ENCODE data around the gene FOXJ2.
"Not testable (repeated sequence)": the region's sequence is repeated elsewhere in the genome, so short reads cannot be mapped to it uniquely, and the experiment has no call there.

The FOXJ2 gene

DNA sequence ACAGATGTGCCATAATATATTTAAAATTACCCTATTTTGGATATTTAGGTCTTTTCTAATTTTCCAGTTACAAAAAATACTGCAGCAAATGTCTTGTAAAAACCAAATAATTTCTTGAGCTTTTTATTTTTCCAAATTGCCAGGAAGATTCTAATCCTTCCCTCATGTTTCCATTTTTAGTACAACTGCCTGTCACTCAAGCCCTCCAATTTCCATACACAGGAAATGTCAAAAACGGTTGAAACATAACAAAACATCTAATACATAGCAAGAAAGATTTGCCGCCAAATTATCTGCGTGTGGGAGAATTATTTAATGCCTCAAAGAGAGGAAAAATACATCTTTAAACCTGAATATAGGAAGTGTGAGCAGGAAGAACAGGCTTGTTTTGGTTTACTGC is 2.3 kb upstream of the FOXJ2 start:
- no peak for DNase-seq (ENCODE audit: low spot score)

DNA sequence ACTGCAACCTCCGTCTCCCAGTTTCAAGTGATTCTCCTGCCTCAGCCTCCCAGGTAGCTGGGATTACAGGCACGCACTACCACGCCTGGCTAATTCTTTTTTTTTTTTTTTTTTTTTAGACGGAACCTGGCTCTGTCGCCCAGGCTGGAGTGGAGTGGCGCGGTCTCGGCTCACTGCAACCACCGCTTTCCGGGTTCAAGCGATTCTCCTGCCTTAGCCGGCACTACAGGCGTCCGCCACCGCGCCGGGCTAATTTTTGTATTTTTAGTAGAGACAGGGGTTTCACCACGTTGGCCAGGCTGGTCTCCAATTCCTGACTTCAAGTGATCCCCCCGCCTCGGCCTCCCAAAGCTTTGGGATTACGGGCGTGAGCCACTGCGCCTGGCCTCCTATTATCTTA is 1.5 kb upstream of the FOXJ2 start:
- not testable (repeated sequence) for DNase-seq (ENCODE audit: low spot score)

DNA sequence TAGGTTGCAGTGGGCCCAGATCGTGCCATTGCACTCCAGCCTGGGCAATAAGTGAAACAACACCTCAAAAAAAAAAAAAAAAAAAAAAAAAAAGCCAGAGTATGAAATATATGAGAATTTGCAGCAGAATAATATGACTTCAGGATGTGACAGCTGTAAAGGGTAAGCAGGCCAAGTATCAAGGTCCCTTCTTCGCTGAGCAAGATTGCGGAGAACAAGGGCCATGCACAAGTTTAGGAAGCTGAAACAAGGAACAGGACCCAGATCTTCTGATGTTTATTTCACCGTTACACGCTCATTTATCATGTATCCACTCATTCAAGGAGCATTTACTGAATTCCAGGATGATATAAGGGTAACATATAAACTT is 659 bp upstream of the FOXJ2 start:
- DNase-seq (ENCODE audit: low spot score) = no peak

DNA sequence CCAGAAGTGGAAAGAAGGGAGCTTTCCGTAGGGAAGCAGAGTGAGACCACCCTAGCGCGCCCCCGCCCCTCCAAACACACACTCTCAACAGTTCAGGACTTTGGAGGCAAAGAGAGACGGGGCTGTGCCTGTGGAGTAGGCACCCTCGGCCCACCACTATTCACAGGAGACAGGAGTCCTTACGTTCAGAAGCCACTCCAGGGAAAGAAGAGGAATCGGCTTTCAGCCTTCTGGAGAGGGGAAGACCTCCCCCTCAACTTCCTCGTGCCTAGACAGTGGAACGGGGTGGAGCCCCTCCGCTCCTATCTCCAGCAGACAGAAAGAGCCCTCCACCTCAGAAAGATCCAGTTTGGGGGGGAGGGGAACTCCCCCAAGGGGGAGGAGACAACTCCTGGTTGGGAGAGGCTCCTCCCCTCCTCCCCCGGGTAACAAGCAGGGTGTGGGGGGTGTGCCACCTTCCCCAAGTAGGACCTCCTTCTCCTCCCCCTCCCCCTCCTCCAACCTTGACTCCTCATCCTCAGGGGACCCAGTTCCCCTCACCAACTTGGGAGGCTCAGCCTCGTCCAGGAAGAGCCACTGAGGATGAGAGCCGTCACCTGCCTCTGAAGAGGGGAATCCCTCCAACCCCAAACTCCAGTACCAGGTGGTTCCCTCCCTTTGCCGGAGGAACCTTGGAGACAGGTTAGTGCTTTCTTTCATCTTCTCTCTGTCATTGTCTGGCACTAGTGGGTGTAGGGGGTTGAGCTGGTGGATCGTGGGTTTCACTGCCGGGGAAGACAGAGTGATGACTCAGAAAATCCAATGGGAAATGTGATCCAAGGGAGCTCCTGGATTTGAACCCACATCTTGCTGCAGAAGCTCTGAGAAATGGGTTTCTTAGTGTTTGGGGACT is 883 bp downstream of the FOXJ2 start:
- DNase-seq (ENCODE audit: low spot score) = peak; percentile 38

DNA sequence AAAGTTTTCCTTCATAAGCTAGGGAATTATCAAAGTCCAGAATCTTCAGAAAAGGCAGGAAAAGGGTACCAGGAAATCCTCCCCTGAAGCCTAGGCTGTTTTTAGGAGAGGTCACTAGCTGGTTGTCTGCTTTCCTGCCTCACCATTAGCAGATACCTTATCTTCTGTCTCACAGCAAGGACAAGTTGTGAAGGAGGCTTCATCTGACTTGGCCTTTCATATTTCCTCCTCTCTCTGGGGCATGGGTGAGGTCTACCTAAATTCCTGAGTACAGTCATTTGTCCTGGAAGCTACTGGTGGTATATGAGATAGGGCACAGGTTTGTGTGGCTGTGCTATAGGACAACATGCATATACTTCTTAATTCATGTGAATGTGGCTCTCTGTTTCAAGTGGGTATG is 2.3 kb downstream of the FOXJ2 start:
- DNase-seq (ENCODE audit: low spot score) = no peak

DNA sequence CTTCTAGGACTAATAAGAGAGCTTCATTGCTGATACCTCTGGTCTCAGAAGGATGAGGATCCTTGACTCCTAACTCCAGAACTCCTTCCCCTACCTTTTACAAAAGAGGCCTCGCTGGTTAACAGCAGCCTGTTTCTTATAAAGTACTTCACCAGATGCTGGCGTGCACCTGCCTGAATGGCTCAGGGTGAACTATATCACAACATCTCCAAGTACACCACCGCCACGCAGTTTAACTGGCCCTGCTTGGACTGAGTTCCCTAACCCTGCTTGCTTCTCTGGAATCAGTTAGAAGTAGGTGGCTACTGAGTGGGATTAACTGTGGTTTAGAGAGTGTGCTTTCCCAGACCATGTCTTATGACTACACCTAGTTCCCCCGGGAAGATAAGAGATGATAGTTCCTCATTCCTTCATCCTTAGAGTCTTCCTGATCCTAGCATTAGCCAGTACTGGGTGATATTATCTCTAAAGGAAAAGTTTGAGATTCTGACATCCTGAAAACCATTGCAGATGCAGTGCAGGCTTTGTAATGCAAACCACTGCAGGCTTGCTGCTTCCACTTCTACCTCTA is 3.0 kb downstream of the FOXJ2 start:
- no peak for DNase-seq (ENCODE audit: low spot score)

DNA sequence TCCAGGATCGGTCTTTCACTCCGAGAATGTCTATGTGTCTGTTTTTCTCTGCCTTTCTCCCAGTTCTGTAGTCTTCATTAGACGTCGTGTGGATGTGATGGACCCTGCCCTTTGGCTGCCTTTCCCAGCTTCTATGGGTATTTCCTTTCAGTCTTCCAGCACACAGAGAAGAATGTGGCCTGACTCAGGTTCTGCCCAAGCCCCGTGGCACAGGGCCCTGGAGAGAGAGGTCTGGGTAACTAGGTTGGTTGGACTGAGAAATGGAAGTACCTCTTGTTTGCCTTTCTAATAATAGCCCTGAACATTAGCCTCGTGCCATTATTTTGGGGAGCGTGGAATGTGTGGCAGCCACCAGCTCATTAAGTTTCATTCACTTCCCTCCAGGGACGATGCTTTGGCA is 3.8 kb downstream of the FOXJ2 start:
- DNase-seq (ENCODE audit: low spot score) = no peak

DNA sequence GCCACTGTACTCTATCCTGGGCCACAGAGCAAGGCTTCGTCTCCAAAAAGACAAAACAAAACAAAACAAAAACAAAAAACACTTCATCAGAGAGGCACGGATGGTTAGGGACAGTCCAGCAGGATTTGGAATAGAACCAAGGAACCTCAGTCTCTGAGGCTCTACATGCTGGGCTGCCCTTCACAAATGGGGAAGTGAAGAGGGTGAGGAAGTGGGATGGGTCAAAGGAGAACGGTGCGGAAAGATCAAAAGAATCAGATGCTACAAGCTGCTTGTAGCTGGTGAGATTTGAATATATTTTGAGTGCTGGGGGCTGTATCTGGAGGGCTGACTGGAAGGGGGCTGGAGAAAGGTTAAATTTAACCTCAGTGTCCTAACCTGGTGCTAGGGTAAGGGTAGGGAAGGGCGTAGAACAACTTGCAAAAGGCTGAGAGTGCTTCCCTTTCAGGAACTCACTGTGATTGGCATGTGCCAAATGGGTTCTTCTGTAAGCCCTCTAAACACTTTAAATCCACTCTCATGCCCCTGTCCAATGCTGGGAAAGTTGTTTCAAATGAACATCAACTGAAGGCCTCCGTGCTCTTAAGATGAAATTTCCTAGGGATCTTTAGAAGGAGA is 4.6 kb downstream of the FOXJ2 start:
- peak; percentile 34 for DNase-seq (ENCODE audit: low spot score)

DNA sequence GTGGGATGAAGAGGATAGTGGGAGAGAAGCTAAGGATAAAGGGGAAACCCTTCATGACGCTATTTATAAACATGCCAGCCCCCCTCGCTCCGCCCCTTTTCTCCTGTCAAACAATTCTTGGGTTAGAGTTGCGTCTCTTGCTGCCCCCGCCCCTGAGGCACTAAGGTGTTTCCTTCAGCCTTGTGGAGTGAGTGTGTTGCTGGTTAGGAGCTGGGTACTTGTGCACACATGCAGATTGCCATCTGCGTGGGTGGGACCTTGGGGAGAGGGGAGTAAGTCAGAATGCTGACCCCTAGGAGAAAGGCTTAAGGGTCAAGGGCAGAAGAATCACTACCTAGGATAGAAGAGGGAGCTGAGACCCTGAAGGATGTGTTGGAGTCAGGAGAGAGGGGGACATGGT is 5.4 kb downstream of the FOXJ2 start:
- DNase-seq (ENCODE audit: low spot score) = no peak

DNA sequence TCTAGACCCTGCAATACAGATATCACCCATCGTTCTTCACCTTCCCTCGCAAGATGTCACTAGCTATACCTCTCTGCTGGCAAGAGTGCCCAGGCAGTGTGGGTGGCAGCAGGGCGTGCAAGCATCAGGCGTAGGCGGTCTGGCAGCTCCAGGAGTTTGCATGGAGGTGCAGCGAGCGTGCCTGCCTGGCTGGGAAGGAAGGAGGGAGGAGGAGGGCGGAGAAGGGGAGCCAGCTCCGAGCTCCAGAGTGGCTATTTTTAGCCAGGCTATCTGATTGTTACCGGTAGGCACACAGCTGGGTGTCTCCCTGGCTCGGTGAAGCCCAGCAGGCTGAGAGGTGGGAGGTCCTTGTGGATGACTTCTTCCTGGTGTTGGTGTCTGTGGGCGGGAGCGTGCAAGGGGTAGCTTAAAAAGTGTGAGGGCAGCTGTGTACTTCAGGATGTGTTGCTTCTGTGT is 6.2 kb downstream of the FOXJ2 start:
- no peak for DNase-seq (ENCODE audit: low spot score)

DNA sequence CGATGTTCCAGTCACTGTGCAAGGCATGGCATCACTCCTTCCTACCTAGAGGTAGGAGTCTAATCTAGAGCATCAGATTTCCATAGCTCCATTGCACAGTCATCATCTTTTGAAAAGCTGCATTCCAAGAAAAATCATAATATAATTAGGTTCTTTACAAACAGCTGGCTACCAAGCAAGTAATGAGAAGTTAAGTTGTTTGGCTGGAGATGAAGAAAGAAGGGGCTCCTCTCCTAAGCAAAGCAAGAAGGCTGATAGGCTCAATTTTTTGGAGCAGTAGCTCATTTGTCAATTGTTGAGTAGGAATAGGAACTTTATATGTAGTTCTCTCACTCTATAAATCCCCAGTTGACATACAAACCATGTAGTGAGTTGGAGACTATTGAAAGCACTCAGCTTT is 8.3 kb downstream of the FOXJ2 start:
- DNase-seq (ENCODE audit: low spot score) = no peak

DNA sequence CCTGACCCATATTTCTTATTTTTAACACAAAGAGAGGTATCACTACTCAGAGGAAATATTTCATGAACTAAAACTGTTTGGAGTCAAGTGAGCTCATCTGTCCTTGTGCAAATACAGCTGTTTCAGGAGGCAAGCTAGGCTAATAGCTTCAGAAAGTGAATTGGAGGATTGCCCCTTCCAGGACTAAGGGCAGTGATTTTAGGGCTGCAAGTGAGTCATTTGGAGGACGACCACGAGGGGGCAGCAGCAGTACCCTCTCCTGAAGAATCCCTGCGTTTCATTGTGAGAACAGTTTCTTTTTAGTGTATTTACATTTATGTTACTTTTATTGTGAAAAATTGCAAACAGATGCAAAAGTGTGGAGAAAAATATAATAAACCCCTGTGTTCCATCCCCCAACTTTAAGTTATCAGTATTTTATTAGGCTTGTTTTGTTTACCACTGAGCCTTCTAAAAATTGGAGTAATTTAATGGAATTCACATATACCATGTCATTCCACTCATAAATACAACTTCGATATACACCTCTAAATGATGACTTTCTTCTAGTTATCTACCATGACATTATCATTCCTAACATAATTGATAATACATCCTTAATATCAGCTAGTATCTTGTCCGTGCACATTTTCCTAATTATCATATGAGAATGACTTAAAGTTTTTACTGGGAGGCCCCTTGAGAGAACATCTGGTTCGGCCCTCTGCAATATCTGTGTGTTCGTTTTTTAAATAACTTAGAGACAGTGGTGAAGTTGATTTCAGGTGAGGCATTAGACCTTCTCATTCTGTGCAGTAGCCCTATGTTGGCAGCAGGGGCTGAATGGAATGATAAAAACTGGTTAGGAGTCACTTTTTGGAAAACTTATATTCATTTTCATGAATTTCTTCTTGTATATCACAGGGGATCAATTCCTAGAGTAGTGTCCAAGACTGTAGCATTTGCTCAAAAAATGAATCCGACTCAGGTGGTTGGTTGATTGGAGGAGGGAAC is 13.7 kb downstream of the FOXJ2 start:
- peak; percentile 66 for DNase-seq (ENCODE audit: low spot score)

DNA sequence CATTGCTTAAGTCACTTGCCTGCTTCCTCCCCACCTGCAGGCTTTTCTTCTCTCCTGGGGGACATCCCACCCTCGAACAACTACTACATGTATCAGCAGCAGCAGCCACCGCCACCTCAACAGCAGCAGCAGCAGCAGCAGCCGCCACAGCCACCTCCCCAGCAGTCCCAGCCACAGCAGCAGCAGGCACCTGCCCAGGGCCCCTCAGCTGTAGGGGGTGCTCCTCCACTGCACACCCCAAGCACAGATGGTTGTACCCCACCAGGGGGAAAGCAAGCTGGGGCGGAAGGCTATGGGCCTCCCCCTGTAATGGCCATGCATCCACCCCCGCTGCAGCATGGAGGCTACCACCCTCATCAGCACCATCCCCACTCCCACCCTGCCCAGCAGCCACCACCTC is 15.3 kb downstream of the FOXJ2 start:
- DNase-seq (ENCODE audit: low spot score) = no peak

DNA sequence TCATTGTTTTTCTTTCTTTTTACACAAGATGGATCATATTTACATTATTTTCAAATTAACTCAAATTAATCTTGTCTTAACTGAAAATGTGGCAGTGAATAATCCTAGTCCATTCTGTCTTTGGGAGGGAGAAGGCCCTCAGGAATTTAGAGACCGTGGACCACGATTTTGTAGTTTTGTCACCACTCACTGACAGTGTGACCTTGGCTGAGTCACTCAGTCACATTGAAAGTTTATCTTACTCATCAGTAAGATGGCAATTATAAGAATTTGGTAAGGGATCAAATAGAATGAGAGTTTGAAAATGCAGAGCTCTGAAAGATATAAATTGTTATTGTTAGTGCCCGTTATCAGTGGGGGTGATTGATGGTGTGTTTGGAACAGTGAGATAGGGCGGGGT is 16.4 kb downstream of the FOXJ2 start:
- no peak for DNase-seq (ENCODE audit: low spot score)

DNA sequence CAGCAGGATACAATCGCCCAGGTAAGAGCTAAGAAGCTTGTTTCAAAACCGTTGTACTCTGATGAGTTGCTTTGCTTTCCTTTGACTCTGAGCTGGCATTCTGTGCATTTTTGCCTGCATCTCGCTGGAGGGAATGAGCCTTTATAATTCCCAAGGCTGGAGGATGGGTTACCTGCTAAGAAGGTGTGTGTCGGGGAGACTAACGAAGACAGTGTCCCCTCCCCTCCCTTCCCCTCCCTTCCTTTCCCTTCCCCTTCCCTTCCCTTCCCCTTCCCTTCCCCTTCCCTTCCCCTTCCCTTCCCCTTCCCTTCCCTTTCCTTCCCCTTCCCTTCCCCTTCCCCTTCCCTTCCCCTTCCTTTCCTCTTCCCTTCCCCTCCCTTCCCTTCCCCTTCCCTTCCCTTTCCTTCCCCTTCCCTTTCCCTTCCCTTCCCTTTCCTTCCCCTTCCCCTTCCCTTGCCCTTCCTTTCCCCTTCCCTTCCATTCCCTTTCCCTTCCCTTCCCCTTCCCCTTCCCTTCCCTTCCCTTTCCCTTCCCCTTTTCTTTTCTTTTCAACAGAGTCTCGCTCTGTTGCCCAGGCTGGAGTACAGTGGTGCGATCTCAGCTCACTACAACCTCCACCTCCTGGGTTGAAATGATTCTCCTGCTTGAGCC is 18.2 kb downstream of the FOXJ2 start:
- DNase-seq (ENCODE audit: low spot score) = no peak

DNA sequence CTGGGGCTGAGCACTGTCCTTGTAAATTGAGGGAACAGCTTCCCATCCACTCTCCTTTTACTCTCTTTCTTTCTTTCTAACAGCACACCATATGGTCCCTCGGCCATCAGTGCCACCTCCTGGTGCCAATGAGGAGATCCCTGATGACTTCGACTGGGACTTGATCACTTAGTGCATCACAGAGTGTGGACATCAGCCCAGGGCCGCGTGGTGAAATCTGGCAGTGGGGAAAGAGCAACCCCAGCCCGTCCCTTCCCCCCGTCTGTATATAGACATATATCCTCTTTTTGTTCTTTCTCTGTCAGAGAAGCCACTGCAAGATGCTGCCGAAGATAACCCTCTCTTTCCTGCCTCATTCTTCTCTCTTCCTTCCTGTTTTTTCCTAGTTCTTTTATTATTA is 20.2 kb downstream of the FOXJ2 start:
- DNase-seq (ENCODE audit: low spot score) = peak; percentile 44

DNA sequence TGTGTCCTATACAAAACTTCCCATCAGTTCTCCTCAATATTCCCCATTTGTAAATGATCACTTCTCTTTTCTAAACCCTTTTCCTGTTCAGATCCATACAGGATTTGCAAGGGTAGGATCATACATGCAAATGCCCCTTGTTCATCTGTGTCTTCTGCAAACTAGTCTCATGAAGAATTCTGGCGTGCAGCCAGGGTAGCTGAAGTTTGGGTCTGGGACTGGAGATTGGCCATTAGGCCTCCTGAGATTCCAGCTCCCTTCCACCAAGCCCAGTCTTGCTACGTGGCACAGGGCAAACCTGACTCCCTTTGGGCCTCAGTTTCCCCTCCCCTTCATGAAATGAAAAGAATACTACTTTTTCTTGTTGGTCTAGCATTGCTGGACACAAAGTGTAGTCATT is 22.3 kb downstream of the FOXJ2 start:
- DNase-seq (ENCODE audit: low spot score) = no peak

DNA sequence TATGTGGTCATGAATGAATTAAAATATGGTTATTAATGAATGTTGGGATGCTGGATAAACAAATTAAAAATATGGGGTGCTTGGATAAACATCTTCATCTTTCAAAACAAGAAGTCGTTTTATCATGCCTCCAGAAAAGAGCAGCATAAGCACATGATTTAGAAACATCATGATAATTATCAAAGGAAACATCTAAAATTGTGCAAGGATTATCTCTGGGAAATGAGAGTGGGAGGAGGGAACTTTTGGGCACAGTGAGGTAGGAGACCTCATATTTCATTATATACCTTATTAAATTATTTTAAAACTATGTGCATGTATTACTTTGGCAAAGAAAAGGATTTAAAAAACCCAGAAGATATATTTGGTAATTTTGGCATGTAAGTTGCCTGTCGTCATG is 24.8 kb downstream of the FOXJ2 start:
- no peak for DNase-seq (ENCODE audit: low spot score)

DNA sequence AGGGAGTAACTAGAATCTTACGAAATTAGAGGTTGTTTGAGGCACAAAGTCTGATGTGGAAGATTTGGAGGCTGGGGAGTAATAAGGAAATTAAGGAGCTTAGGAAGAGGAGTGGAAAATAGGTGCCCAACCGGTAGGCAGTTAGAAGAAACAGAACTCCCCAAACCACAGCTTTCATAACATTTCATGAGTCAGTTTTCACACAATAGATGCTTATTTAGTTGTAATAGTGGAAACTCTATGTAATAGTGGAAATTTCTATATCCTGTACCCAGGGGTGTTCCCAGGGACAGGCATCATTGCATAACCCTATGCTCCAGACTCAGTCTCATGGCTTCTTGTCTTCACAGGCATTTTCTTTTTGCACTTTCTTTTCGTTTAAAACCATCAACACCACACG is 25.3 kb downstream of the FOXJ2 start:
- no peak for DNase-seq (ENCODE audit: low spot score)

DNA sequence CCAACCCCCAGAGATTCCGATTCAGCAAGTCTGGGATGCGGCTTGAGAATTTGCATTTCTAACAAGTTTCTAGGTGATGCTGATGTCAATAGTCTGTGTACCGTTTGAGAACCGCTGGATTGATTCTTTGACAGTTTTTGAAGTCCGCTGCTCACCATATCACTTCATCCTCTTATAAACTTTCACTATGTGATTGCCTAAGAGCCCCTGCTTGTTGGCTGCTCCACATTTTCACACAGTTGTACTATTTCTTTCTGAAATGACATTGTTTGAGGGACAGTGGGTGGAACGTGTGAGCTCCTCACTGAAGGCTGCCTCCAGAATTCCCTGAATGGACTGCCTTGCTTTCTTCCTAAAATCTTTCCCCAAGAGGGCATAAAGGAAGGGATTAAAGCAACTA is 26.0 kb downstream of the FOXJ2 start:
- no peak for DNase-seq (ENCODE audit: low spot score)

DNA sequence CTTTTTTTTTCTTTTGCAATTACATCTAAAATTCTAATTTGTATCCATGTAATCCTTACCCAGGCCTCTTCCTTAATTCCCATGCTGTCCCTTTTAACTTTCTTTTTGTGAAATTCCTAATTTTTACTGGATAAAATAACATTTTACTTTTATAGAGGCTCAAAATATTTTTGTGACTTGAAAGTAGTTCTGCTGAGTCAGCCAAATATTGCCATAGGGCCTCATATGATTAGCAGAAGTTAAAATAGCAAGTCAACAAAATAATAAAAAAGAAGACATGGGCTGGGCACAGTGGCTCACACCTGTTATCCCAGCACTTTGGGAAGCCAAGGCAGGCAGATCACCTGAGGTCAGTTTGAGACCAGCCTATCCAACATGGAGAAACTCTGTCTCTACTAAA is 31.6 kb downstream of the FOXJ2 start:
- DNase-seq (ENCODE audit: low spot score) = no peak
